HCT116 (cell line): ENCODE results near the gene TLE4. TPM values are rescaled to one million over a fixed set of nuclear protein-coding genes. Genes with fewer than 3 reads are reported as not detected.

ENCODE experiments used
- ATAC-seq: fragments of 200-7000 bp; cut with Tn5 transposase; 2 replicates; pipeline ENCODE4 v1.9.1; 2020; ENCODE audit warnings: mild to moderate bottlenecking, moderate library complexity
- BruUV-seq: library from RNA; stranded (reverse); fragments of 400-500 nt; replicated peaks from 2 replicates; lab custom pipeline; 2021; lab: Mats Ljungman, UMichigan
- CTCF ChIA-PET: fragments of 300-600 bp; sonication (Branson Sonifier 250); formaldehyde crosslinking; loops from one replicate; lab custom pipeline; 2021; ENCODE audit warnings: antibody characterized with exemption; lab: Charles Lee
- POLR2A ChIA-PET: fragments of 300-600, 350-600 bp; sonication (Branson Sonifier 250); formaldehyde crosslinking; loops from one replicate; lab custom pipeline; 2021; ENCODE audit warnings: antibody characterized with exemption; lab: Charles Lee
- RAD21 ChIA-PET, 2 experiments: fragments of 300-600 bp; sonication (Branson Sonifier 250); formaldehyde crosslinking; loops; one replicate each; lab custom pipeline; 2023; ENCODE audit warnings: low total read pairs in 2 of 2; ENCODE audit not compliant: uncharacterized antibody in 2 of 2, unreplicated experiment in 2 of 2, low non-redundant PET in 1 of 2; lab: Charles Lee
- DNase-seq: peaks from one replicate; pipeline ENCODE4 v3.0.0-alpha.2; 2010; ENCODE audit warnings: low read depth, low spot score
- H2AFZ ChIP-seq: fragments of 200-600 bp; shearing (Covaris generic), sonication (generic); 2 replicates; pipeline ENCODE4 v1.6.1; 2017; ENCODE audit warnings: low read depth, mixed run types, mixed read lengths, antibody characterized with exemption, low read length; ENCODE audit not compliant: poor library complexity, severe bottlenecking
- H3K27ac ChIP-seq: 2 replicates; pipeline ENCODE4 v1.5.1; 2012; ENCODE audit warnings: low read depth, low read length
- H3K27me3 ChIP-seq: fragments of 200-600 bp; sonication (generic); 2 replicates; pipeline ENCODE4 v1.6.1; 2016; ENCODE audit warnings: mixed run types, low read length, mixed read lengths; ENCODE audit not compliant: insufficient read depth
- H3K36me3 ChIP-seq, 2 experiments: fragments of 200-500 bp in 1 of 2; fragments of 200-600 bp in 1 of 2; sonication (Bioruptor generic) in 1 of 2; sonication (generic) in 1 of 2; 2 replicates each; pipeline versions ENCODE4 v1.5.1 to v1.6.1; 2014 to 2016; ENCODE audit warnings: low read length in 2 of 2, inconsistent platforms in 1 of 2, mixed read lengths in 1 of 2, mixed run types in 1 of 2; ENCODE audit not compliant: insufficient read depth in 2 of 2, control insufficient read depth in 1 of 2
- H3K4me1 ChIP-seq, 2 experiments: fragments of 200-600 bp in 1 of 2; sonication (generic) in 1 of 2; 2 replicates each; pipeline versions ENCODE4 v1.5.1 to v1.6.1; 2012 to 2017; ENCODE audit warnings: low read length in 2 of 2, inconsistent platforms in 1 of 2, mild to moderate bottlenecking in 1 of 2, mixed read lengths in 1 of 2, mixed run types in 1 of 2, moderate library complexity in 1 of 2; ENCODE audit not compliant: insufficient read depth in 2 of 2, control insufficient read depth in 1 of 2
- H3K4me2 ChIP-seq: fragments of 200-600 bp; sonication (generic); 2 replicates; pipeline ENCODE4 v1.6.1; 2017; ENCODE audit warnings: mixed run types, low read length, mixed read lengths
- H3K4me3 ChIP-seq, 2 experiments: fragments of 200-600 bp in 1 of 2; sonication (generic) in 1 of 2; replicated peaks in 1 of 2; 2 replicates each; pipeline ENCODE4 v1.5.1; 2011 to 2016; ENCODE audit warnings: low read length in 2 of 2, control low read depth in 1 of 2, low read depth in 1 of 2, mild to moderate bottlenecking in 1 of 2, mixed read lengths in 1 of 2, mixed run types in 1 of 2
- H3K79me2 ChIP-seq: fragments of 200-600 bp; sonication (generic); 2 replicates; pipeline ENCODE4 v1.6.1; 2017; ENCODE audit warnings: mild to moderate bottlenecking, mixed run types, low read length, moderate library complexity, mixed read lengths; ENCODE audit not compliant: insufficient read depth
- H3K9ac ChIP-seq: fragments of 200-600 bp; sonication (generic); 2 replicates; pipeline ENCODE4 v1.6.1; 2016; ENCODE audit warnings: low read length, mixed read lengths
- H3K9me2 ChIP-seq: fragments of 200-600 bp; sonication (generic), shearing (Covaris generic); 2 replicates; pipeline ENCODE4 v1.6.1; 2017; ENCODE audit warnings: mixed run types, mild to moderate bottlenecking, moderate library complexity; ENCODE audit not compliant: insufficient read depth
- H3K9me3 ChIP-seq, 2 experiments: fragments of 200-500 bp in 1 of 2; fragments of 200-600 bp in 1 of 2; sonication (Bioruptor generic) in 1 of 2; sonication (generic) in 1 of 2; 2 replicates each; pipeline ENCODE4 v1.6.1; 2014 to 2017; ENCODE audit warnings: low read length in 2 of 2, mixed read lengths in 2 of 2, inconsistent platforms in 1 of 2, low read depth in 1 of 2, mild to moderate bottlenecking in 1 of 2, mixed run types in 1 of 2, moderate library complexity in 1 of 2; ENCODE audit not compliant: control insufficient read depth in 1 of 2, insufficient read depth in 1 of 2
- H4K20me1 ChIP-seq: fragments of 200-600 bp; sonication (generic), shearing (Covaris generic); 2 replicates; pipeline ENCODE4 v1.6.1; 2017; ENCODE audit warnings: mixed run types, mild to moderate bottlenecking, moderate library complexity; ENCODE audit not compliant: insufficient read depth
- CBX3 ChIP-seq: IDR thresholded peaks from 2 replicates; pipeline ENCODE4 v1.6.1; 2012; ENCODE audit warnings: low read depth
- EZH2phosphoT487 ChIP-seq: fragments of 200-600 bp; IDR thresholded peaks from 2 replicates; pipeline ENCODE4 v1.6.1; 2018; ENCODE audit warnings: antibody characterized with exemption, borderline replicate concordance
- POLR2AphosphoS5 ChIP-seq: IDR thresholded peaks from 2 replicates; pipeline ENCODE4 v1.6.1; 2011; ENCODE audit warnings: mild to moderate bottlenecking, low read depth, low read length, moderate library complexity
- intact Hi-C: fragments of 100-400 bp; cut with micrococcal nuclease; formaldehyde crosslinking; loops from 2 replicates; pipeline ENCODE4 v1.10.0; 2022
- total RNA-seq: library from RNA; stranded (reverse); gene quantifications from one replicate; pipeline ENCODE4 v1.2.1, GENCODE V29; 2021; ENCODE audit not compliant: unreplicated experiment
- TF ChIP-seq, protein P1 (sequence below), 3 experiments: fragments of 200-600 bp in 1 of 3; sonication (generic) in 1 of 3; IDR thresholded peaks in 2 of 3; conservative IDR thresholded peaks in 1 of 3; 2 replicates each; pipeline ENCODE4 v1.5.1; 2012 to 2017; ENCODE audit warnings: low read depth in 2 of 3, low read length in 2 of 3, antibody characterized with exemption in 1 of 3, borderline replicate concordance in 1 of 3, control low read depth in 1 of 3, mild to moderate bottlenecking in 1 of 3, mixed read lengths in 1 of 3, mixed run types in 1 of 3, moderate library complexity in 1 of 3; ENCODE audit not compliant: insufficient read depth in 1 of 3
- TF ChIP-seq, protein P2 (sequence below): IDR thresholded peaks from 2 replicates; pipeline ENCODE4 v1.6.1; 2011; ENCODE audit warnings: mild to moderate bottlenecking, low read length, moderate library complexity; ENCODE audit not compliant: insufficient replicate concordance; ENCODE audit errors: extremely low read depth

Gene TLE4
- total RNA-seq, 1 experiment from 2014 or later: 0.39 TPM

DNA sequence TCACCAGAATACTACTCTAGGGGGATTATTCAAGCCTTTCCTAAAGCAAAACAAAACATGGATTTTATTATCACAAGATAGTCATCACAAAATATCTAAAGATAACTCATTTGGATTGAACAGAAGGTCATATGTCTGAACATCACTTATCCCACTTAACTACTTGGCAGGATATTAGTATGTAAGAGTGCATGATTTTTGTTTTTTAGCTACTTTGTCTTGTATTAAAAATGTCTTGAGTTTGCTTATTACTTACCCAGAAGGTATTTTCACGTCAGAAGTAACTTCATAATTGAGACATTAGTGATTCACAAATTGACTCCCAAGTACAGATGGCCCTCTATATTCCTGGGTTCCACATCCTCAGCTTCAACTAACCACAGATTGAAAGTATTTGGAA lies 113.8 kb downstream of the TLE4 start:
- no peaks in the 10 kb centered on the region for H3K79me2 ChIP-seq
- POLR2A ChIA-PET: no interaction called here
- H3K4me1 ChIP-seq: no peaks in the 10 kb centered on the region
- no peak overlapping the region for H3K4me2 ChIP-seq
- no peak overlapping the region for H3K27ac ChIP-seq
- intact Hi-C loops: no loop called here
- H3K27me3 ChIP-seq: no peaks in the 10 kb centered on the region
- ATAC-seq (no peak), DNase-seq (no peak)
- CTCF ChIA-PET: no interaction called here
- no peaks in the 10 kb centered on the region for H3K36me3 ChIP-seq
- peaks cover 3 to 20% of the 10 kb centered on the region in 2 experiments; a peak in 2 of 4 replicates for H3K9me3 ChIP-seq
- H3K4me3 ChIP-seq: no peak overlapping the region
- RAD21 ChIA-PET: no interaction called here
- H3K9ac ChIP-seq: no peak overlapping the region
- TF ChIP-seq POLR2AphosphoS5: no peak
- TF ChIP-seq, protein P1, sequence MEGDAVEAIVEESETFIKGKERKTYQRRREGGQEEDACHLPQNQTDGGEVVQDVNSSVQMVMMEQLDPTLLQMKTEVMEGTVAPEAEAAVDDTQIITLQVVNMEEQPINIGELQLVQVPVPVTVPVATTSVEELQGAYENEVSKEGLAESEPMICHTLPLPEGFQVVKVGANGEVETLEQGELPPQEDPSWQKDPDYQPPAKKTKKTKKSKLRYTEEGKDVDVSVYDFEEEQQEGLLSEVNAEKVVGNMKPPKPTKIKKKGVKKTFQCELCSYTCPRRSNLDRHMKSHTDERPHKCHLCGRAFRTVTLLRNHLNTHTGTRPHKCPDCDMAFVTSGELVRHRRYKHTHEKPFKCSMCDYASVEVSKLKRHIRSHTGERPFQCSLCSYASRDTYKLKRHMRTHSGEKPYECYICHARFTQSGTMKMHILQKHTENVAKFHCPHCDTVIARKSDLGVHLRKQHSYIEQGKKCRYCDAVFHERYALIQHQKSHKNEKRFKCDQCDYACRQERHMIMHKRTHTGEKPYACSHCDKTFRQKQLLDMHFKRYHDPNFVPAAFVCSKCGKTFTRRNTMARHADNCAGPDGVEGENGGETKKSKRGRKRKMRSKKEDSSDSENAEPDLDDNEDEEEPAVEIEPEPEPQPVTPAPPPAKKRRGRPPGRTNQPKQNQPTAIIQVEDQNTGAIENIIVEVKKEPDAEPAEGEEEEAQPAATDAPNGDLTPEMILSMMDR (IDR thresholded peaks at IDR 0.05 in 2 of 3, conservative IDR thresholded peaks at IDR 0.05 in 1 of 3; ENCODE audit: borderline replicate concordance in 1 of 3, insufficient read depth in 1 of 3, low read depth in 2 of 3, low read length in 2 of 3): no peak
- TF ChIP-seq, protein P2, sequence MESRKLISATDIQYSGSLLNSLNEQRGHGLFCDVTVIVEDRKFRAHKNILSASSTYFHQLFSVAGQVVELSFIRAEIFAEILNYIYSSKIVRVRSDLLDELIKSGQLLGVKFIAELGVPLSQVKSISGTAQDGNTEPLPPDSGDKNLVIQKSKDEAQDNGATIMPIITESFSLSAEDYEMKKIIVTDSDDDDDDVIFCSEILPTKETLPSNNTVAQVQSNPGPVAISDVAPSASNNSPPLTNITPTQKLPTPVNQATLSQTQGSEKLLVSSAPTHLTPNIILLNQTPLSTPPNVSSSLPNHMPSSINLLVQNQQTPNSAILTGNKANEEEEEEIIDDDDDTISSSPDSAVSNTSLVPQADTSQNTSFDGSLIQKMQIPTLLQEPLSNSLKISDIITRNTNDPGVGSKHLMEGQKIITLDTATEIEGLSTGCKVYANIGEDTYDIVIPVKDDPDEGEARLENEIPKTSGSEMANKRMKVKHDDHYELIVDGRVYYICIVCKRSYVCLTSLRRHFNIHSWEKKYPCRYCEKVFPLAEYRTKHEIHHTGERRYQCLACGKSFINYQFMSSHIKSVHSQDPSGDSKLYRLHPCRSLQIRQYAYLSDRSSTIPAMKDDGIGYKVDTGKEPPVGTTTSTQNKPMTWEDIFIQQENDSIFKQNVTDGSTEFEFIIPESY: no peak
- TF ChIP-seq EZH2phosphoT487: no peak
- no peak for TF ChIP-seq CBX3
- no peak overlapping the region for H2AFZ ChIP-seq
- H3K9me2 ChIP-seq: no peaks in the 10 kb centered on the region
- no peaks in the 10 kb centered on the region for H4K20me1 ChIP-seq
- BruUV-seq: no TSS peak
